HG02759 (cell line): ENCODE results near the gene IFIT3.

ENCODE experiments used
- ATAC-seq: cut with Tn5 transposase; IDR thresholded peaks from one replicate; pipeline ENCODE4 v1.9.1; 2021; ENCODE audit warnings: mild to moderate bottlenecking, moderate library complexity; ENCODE audit not compliant: unreplicated experiment

IFIT3 gene

DNA sequence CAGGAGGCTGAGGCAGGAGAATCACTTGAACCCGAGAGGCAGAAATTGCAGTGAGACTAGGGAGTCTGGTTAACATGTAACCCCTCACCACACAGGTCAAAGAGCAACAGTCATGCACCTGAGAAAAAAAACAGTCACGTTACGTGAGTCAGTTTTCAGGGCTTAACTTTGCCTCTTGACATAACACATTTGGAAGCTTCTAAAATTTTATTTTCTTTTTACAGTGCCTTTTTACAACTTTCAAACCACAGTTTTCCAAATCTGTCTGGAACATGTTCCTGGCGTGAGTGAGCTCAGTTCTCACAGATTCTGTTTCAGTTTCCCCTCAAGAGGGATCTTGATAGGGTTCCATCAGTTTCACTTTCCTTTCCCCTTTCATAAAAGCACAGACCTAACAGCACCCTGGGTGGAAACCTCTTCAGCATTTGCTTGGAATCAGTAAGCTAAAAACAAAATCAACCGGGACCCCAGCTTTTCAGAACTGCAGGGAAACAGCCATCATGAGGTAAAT lies 4.4 kb downstream of the IFIT3 start:
- ATAC-seq = peak; percentile 47

DNA sequence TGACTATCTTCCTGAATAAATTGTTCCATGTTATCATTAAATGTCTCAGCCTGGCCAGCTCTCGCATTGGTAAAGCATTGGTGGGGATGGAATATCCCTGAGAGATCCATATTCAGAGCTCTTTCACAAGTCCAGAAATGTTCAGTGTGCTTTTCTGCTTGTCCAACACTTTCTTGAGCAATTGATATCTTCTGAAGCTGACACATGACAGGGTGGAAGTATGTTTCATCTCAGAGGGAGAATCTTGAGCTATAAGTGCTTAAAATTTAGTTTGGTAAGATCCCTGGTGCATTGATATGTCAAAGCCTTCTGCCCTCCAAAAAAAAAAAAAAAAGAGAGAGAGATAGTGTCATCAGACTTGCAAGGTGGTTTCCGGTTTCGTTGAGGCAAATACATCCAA lies 7.4 kb downstream of the IFIT3 start:
- ATAC-seq = no peak

DNA sequence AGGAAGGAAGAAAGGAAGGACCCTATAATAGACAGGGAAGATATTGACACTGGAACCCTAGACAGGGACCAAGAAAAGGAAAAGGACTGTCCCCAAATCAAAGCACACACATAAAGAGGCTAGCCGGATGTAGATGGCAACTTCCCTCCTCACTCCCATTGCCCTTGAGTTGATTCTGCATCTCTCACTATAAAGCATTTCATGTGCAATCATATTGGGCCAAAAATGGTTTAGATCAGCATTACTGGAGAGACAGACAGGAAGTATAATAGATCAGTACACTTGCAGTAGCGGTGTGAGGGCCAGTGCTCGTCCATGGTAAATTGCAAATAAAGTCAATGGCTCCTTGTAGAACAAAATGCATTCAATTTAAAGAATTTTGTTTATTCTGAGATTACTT lies 8.4 kb downstream of the IFIT3 start:
- no peak for ATAC-seq

DNA sequence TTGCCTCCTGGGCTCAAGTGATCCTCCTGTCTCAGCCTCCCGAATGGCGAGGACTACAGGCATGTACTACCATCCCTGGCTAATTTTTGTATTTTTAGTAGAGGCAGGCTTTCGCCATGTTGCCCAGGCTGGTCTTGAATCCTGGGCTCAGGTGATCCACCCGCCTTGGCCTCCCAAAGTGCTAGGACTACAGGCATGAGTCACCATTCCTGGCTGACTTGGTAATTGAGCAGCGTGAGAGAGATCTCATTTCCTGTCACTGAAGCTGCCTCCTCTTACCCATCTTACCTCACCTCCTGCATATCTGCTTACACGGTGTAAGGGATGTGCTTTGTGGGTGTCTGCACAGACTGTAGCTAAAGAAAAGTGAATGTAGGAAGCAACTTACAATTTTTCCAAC lies 9.7 kb downstream of the IFIT3 start:
- ATAC-seq = no peak

DNA sequence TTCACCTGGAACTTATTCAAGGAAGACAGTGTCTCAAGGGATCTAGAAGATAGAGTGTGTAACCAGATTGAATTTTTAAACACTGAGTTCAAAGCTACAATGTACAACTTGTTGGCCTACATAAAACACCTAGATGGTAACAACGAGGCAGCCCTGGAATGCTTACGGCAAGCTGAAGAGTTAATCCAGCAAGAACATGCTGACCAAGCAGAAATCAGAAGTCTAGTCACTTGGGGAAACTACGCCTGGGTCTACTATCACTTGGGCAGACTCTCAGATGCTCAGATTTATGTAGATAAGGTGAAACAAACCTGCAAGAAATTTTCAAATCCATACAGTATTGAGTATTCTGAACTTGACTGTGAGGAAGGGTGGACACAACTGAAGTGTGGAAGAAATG lies 10.9 kb downstream of the IFIT3 start:
- no peak for ATAC-seq

DNA sequence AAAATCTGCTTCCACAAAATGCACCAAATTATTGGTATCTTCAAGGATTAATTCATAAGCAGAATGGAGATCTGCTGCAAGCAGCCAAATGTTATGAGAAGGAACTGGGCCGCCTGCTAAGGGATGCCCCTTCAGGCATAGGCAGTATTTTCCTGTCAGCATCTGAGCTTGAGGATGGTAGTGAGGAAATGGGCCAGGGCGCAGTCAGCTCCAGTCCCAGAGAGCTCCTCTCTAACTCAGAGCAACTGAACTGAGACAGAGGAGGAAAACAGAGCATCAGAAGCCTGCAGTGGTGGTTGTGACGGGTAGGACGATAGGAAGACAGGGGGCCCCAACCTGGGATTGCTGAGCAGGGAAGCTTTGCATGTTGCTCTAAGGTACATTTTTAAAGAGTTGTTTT lies 12.1 kb downstream of the IFIT3 start:
- no peak for ATAC-seq

DNA sequence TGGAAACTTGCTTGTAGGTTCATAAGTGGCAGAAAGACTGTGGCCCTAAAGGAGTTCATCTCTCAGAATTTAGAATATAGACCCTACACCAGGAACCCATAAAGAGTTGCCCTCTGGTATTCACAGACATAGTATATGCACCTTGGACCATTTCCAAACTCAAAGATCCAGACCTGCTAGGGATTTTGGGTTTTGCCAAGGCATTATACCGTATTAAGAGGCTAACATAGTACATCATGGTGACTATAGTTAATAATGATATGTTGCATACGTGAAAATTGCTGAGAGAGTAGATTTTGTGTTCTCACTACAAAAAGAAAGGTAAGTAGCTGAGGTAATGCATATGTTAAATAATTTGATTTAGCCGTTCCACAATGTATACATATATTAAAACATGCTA lies 13.9 kb downstream of the IFIT3 start:
- no peak for ATAC-seq

DNA sequence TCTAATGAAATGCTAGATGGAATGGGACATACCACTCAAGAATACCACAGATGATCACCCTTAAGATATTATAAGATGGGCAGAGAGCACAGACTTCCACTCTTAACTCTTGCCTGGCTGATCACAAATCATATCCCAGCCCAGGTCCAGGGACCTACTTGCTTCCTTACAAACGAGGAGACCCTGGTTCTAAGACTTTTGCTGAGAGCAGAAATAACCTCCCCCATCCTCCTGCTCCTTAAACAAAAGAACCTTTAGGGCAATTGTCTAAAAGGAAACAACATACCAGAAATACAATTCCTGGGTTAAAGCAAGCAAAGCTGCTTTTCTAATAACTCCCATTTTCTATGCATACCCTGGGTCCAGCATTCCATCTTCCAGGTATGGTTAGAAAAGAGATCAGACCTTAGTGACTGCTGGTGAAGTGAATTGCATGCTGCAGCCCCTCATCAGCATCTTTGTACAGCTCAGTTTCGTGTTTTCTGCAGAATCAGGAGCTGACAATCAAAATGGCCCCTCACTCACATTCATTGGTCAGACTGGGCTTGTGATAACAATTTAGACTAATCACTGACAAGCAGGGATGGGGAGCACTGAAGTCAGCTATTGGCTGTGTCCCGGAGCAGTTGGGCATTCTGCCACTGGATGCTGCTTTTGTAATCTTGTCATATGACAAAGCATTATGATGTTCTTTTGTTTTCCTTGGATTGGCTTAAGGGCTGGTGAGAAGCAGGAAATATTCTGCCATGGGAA lies 14.6 kb downstream of the IFIT3 start:
- ATAC-seq = no peak

DNA sequence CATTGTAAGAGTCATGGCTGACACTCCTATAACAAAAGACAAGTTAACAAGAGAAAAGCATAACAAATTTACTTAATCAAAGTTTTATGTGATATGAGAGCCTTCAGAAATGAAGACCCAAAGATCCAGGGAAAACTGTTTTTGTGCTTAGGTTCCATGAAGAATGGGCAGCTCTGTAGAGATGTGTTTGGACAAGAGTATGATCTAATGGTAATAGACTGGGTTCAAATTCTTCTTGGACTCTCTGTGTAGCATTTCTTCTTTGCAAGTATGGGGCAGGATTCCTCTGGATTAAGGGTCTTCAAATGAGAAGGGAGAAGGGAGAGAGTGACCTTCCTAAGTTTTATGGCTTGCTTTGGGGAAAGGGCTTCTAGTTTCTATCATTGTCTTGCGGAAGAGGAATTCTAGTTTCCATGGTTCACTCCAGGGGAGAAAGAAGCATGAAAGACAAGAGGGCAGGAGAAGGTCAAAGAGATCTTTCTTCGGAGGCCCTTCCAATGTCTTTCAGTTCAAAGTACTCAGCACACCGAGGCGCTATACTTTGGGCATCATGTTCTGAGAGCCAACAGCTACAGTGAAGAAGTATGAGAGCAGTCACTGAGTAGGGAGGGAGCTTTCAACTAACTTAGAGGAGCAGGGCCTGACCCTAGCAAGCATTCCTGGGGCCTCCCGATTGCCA lies 15.4 kb downstream of the IFIT3 start:
- ATAC-seq = no peak

DNA sequence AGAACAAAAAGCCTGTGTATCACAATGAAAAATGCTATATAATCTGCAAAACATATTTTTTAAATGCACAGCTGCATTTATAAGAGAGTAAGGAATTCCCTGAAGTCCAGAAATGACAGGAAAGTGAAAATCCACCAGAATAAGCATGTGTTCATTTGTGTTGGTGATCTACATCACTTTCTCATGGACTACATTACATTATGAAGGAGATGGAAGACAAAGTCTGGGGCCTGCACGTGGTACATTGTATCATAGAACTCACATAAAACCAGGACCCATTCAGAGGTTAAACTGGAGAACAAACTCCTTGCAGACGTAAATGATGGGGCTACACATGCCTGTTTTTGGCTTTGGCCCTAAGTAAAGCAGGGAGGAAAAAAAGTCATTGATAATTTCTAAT lies 16.4 kb downstream of the IFIT3 start:
- no peak for ATAC-seq

DNA sequence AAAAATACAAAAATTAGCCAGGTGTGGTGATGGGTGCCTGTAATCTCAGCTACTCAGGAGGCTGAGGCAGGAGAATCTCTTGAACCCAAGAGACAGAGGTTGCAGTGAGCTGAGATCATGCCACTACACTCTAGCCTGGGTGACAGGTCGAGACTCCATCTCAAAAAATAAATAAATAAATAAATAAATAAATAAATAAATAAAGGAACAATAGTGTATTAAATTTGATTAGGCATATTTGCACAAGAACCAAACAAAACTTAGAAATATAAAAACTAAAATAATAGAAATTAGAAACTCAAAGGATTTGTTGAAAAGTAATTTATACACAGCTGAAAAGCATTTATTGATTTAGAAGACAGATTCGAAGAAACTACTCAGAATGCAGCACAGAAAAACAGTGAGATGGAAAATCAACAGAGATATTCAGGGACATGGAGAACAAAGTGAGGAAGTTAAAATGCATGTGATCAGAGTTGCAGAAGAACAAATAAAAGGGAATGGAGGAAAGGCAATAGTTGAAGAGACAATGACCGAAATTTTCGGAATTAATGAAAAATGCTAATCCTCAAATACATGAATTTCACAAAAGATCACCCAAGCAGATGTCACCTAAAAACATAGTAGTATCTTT lies 17.7 kb downstream of the IFIT3 start:
- no peak for ATAC-seq

DNA sequence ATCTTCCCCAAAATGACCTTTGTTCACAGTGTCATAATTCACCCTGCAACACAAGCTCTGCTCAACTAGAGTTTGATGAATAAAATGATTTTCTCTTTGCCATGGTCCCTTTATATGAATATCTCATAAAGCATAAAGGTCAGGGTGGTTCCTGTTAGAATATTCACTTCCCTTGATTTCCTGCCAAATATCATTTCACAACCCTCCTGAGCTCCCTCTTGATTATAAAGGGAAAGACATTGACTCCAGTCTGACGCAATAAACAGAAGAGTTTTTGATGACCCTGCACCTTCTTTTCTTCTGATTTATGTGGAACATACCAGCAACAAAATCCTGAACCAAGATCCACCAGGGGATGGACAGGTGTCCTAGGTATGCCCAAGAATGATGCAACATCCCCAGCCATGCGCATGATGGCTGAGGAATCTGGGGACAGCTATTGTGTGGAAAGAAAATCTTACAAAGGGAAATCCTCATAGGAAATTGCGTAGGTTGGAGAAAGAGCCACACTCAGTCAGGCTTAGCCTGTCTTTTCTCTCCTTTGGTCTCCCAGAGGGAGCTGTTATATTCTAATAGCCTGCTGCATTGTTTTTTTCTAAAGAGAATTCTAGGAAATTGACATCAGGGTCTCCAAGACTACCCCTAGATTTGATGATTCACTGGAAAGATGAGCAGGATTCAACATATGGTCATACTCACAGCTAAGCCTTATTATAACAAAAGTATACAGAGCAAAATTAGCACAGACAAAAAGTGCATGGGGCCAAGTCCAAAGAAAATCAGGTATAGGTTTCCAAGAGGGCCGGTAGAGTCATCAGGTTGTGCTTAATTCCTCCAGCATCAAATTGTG lies 18.8 kb downstream of the IFIT3 start:
- ATAC-seq = no peak

DNA sequence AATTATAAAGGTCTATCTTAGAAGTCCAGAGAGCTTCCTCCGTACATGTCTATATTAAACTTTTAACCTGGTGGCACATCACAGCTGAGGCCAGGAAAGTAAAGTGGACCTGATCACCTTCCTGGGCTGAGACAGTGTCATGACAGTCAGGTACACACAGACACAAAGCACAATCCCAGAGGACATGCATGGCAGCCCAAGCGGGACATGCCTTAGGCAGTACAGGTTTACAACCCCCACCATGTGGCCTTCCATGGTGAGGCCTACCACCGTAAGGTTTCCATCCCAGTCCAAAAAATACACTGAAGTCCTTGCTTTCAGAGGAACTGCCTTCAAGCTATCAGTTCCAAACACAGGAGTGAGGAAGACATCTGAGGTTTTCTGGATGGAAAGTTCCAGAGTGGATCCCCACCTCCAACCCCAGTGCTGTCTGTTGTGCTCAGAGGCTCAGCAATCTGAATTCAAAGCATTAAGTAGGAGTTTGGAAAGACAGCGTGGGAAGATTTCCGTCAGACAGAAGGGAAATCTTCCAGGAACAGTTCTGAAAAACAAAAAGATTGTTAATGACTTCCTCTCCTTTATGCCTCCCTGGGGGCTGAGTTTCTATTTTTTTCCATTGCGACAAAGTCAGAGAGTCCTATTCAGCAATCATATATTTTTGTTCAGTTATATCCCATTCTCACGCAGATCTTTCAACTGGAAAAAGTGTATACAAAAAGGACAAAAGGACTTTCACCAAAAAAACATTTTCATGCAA lies 20.1 kb downstream of the IFIT3 start:
- no peak for ATAC-seq

DNA sequence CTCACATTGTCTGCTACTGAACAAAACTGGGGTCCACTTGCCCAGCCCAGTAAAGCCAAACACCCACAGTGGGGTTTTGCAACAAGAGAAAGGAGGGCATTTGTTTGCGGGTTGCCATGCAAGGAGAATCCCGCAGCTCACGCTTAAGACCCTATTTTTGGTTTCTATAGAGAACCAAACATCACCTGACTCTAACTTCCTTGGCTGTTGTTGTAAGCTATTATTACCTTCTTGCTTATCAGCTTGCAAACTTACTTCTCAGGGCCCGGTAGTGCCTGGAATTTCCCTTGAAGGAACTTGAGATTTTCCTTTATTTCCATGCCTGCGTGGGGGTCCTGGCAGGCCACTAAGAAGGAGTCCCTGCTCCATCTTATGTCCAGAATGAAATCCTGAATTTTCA lies 20.7 kb downstream of the IFIT3 start:
- no peak for ATAC-seq

DNA sequence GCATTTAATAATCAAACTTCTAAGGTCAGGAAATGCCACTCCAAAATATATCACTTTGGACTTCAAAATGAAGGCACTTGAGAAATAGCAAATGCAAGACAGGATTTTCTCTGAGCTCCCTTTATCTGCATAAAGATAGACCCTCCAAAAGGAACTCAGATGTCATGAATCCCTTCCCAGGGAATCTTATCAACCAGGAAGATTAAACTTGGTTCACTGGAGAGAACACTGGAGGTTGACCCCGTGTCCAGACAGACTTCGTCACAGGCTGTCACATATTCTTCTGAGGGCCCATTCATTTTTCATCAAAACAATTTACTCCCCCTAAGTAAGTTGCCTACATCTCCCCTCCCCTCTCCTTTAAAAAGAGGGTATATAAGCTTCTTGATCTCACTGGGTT lies 21.2 kb downstream of the IFIT3 start:
- ATAC-seq = no peak

DNA sequence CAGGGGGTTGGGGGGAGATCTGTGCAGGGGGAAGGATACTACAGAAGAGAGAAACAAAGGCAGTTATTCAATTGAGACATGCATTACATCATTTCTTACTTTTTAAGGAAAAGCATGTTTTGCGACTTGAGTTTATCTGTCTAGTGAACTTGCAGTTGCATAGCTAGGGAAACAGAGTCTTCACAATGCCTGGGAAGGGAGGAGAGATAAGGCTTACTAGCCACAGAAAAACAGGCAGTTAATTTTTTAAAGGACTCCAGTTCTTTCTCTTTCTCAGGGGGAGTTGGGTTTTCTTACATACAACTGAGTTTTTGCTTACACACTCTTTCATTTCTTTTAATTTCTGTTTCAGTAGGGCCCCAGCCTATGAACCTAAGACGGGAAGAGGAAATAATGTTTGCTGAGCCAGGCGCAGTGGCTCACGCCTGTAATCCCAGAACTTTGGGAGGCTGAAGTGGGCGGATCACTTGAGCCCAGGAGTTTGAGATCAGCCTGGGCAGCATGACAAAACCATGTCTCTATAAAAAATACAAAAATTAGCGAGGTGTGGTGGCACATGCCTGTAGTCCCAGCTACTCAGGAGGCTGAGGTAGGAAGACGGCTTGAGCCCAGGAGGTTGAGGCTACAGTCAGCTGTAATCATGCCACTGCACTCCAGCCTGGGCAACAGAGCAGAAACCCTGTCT lies 23.0 kb downstream of the IFIT3 start:
- ATAC-seq = peak; percentile 46

DNA sequence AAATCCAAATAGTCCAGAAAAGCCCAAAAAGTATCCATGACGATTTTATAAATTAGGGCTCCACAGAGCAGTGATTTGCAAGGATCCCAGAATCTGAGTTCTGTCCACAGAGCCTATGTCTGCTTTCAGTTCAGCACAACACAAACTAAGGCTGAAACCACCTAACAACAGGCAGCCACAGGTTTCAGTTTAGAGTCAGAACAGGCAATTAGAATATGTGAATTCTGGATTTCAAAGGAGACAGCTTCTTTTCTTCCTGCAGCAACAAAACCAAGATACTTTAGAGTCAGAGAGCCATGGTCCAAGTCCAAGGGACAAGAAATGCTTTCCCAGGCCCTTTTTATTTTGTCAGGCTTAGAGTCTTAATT lies 23.6 kb downstream of the IFIT3 start:
- ATAC-seq = peak; percentile 80

DNA sequence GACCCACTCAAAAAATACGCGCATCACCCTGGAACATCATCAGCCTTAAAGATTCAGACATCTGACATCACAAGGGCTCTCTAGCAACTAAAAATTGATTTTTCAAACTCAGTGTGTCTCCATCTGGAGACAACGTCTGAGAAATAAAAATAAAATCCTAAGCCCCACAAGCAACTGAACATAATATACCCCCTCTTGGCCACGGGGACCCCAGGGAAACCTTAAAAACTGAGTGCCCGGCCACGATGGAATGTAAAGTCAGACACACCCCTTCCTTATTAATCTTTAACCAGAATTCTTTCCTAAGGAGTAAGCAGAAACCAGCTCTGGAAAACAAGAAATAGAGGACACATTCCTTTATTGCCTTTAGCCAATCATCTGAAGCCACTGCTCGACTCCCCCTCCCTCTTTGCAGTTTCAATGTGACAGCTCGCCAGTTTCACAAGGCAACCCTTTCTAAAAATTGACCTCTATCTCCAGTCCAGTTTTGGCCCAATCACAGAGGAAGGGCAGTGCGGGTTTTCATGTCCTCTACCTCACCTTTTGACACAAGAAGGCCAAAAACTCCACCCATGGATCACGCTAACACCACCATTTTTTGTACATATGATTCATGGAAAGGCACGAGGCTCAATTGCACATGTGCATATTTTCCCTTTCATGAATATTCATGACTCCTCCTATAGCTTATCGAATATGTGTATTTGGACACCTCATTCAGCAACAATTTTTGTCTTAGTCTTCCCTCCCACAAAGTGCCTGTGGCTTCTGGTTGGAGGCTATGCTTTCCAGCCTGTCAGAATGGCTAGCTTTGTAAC lies 24.2 kb downstream of the IFIT3 start:
- peak; percentile 33 for ATAC-seq

DNA sequence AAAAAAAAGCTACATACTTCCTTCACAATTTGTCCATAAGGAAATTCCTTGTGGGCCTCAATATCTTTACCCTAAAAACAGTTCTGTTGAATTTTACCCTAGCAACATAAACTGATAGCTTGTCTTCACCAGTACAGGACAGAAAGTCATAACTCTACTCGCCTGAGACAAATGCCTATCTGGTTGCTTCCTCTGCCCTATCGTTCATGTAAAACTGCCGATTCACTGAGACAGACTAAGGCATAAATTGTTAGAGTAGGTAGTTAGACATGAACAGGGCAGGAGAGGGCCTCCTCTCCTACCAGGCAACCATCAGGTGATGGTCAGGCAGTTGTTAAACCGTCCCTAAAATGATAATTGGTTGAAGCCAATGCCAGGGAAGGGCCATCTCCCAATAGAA lies 25.0 kb downstream of the IFIT3 start:
- ATAC-seq = no peak
